ENCODE measurements around the gene FBXL5. TPM values are rescaled to one million over a fixed set of nuclear protein-coding genes. Genes with fewer than 3 reads are reported as not detected.

Gene FBXL5
- total RNA-seq, 4 donors from 2014 or later = 73.2 to 120 (median 93.7) TPM

- H3K9me3 ChIP-seq = no peaks in the 10 kb centered on the region
- no peak for DNase-seq (ENCODE audit: low spot score in 2 of 2)
- no peak for TF ChIP-seq POLR2AphosphoS5 (IDR thresholded peaks at IDR 0.05)
- TF ChIP-seq CTCF (IDR thresholded peaks at IDR 0.05) = no peak
- TF ChIP-seq POLR2A (IDR thresholded peaks at IDR 0.05) = no peak
- no peak for TF ChIP-seq EP300 (IDR thresholded peaks at IDR 0.05)
- H3K4me1 ChIP-seq = peaks cover 9% of the 10 kb centered on the region
- no peaks in the 10 kb centered on the region for H3K36me3 ChIP-seq
- H3K4me3 ChIP-seq = no peak overlapping the region
- H3K27ac ChIP-seq = no peak overlapping the region
- H3K27me3 ChIP-seq = no peaks in the 10 kb centered on the region
- WGBS = 69% methylated on average over 3 of the region's 3 CpGs
These were observed 10.7 kb upstream of the FBXL5 start for GRCh38 chr4:15665753-15666365.

GRCh38 chr4:15659768-15660570, 4.8 kb upstream of the FBXL5 start:
- no peak for DNase-seq (ENCODE audit: low spot score in 2 of 2)
- H3K27me3 ChIP-seq = no peaks in the 10 kb centered on the region
- no peak overlapping the region for H3K4me3 ChIP-seq
- H3K4me1 ChIP-seq = peaks cover 10% of the 10 kb centered on the region
- TF ChIP-seq CTCF (IDR thresholded peaks at IDR 0.05) (no peak), EP300 (IDR thresholded peaks at IDR 0.05) (no peak), POLR2AphosphoS5 (IDR thresholded peaks at IDR 0.05) (no peak), POLR2A (IDR thresholded peaks at IDR 0.05) (no peak)
- H3K27ac ChIP-seq = no peak overlapping the region
- no peaks in the 10 kb centered on the region for H3K9me3 ChIP-seq
- WGBS = 93% methylated on average over 5 of the region's 5 CpGs
- no peaks in the 10 kb centered on the region for H3K36me3 ChIP-seq

- DNase-seq (ENCODE audit: low spot score in 2 of 2) = no peak
- no peak overlapping the region for H3K4me3 ChIP-seq
- 96% methylated on average over 2 of the region's 2 CpGs for WGBS
- H3K27ac ChIP-seq = no peak overlapping the region
- H3K36me3 ChIP-seq = no peaks in the 10 kb centered on the region
- H3K27me3 ChIP-seq = no peaks in the 10 kb centered on the region
- peaks cover 16% of the 10 kb centered on the region for H3K4me1 ChIP-seq
- TF ChIP-seq EP300 (IDR thresholded peaks at IDR 0.05) = no peak
- TF ChIP-seq POLR2A (IDR thresholded peaks at IDR 0.05) = no peak
- TF ChIP-seq POLR2AphosphoS5 (IDR thresholded peaks at IDR 0.05) = no peak
- TF ChIP-seq CTCF (IDR thresholded peaks at IDR 0.05) = no peak
- H3K9me3 ChIP-seq = no peaks in the 10 kb centered on the region
These were observed 3.6 kb upstream of the FBXL5 start for GRCh38 chr4:15658781-15659180.

GRCh38 chr4:15658136-15658770, 3.1 kb upstream of the FBXL5 start:
- no peak for TF ChIP-seq POLR2AphosphoS5 (IDR thresholded peaks at IDR 0.05)
- no peak for TF ChIP-seq EP300 (IDR thresholded peaks at IDR 0.05)
- TF ChIP-seq POLR2A (IDR thresholded peaks at IDR 0.05) = no peak
- TF ChIP-seq CTCF (IDR thresholded peaks at IDR 0.05) = no peak
- no peaks in the 10 kb centered on the region for H3K36me3 ChIP-seq
- H3K4me1 ChIP-seq = peaks cover 21% of the 10 kb centered on the region
- H3K27ac ChIP-seq = no peak overlapping the region
- DNase-seq (ENCODE audit: low spot score in 2 of 2) = no peak
- no peaks in the 10 kb centered on the region for H3K27me3 ChIP-seq
- WGBS = 88% methylated on average over 4 of the region's 4 CpGs
- no peak overlapping the region for H3K4me3 ChIP-seq
- H3K9me3 ChIP-seq = no peaks in the 10 kb centered on the region

- H3K9me3 ChIP-seq = no peaks in the 10 kb centered on the region
- H3K36me3 ChIP-seq = no peaks in the 10 kb centered on the region
- no peaks in the 10 kb centered on the region for H3K27me3 ChIP-seq
- DNase-seq (ENCODE audit: low spot score in 2 of 2) = no peak
- no peak overlapping the region for H3K27ac ChIP-seq
- peaks cover 30% of the 10 kb centered on the region for H3K4me1 ChIP-seq
- no peak for TF ChIP-seq CTCF (IDR thresholded peaks at IDR 0.05)
- no peak for TF ChIP-seq POLR2AphosphoS5 (IDR thresholded peaks at IDR 0.05)
- no peak for TF ChIP-seq POLR2A (IDR thresholded peaks at IDR 0.05)
- no peak for TF ChIP-seq EP300 (IDR thresholded peaks at IDR 0.05)
- no peak overlapping the region for H3K4me3 ChIP-seq
These were observed 2.2 kb upstream of the FBXL5 start for GRCh38 chr4:15657366-15657765.
